Subcutaneous abdominal adipose tissue (tissue), 5 donors: ENCODE results near the gene RCOR3.
"Not testable (repeated sequence)": the region's sequence is repeated elsewhere in the genome, so short reads cannot be mapped to it uniquely, and the experiment has no call there.

Experiments
- H3K27ac ChIP-seq: one replicate; pipeline ENCODE4 v1.7.0; 2013; ENCODE audit warnings: low read depth, mild to moderate bottlenecking, inconsistent platforms, low read length, moderate library complexity
- H3K27me3 ChIP-seq, 5 donors: one replicate each; pipeline ENCODE4 v1.7.0; 2013; ENCODE audit warnings: low read length in 5 of 5, inconsistent platforms in 1 of 5; ENCODE audit not compliant: control insufficient read depth in 5 of 5, insufficient read depth in 4 of 5
- H3K36me3 ChIP-seq, 5 donors: one replicate each; pipeline ENCODE4 v1.7.0; 2013; ENCODE audit warnings: low read length in 5 of 5; ENCODE audit not compliant: control insufficient read depth in 5 of 5, insufficient read depth in 5 of 5
- H3K4me1 ChIP-seq, 5 donors: one replicate each; pipeline ENCODE4 v1.7.0; 2013; ENCODE audit warnings: low read length in 5 of 5, mild to moderate bottlenecking in 3 of 5, moderate library complexity in 1 of 5; ENCODE audit not compliant: control insufficient read depth in 5 of 5, insufficient read depth in 5 of 5
- H3K4me3 ChIP-seq, 5 donors: one replicate each; pipeline ENCODE4 v1.7.0; 2013; ENCODE audit warnings: low read length in 5 of 5, low read depth in 1 of 5
- H3K9ac ChIP-seq, 5 donors: one replicate each; pipeline ENCODE4 v1.7.0; 2013; ENCODE audit warnings: low read length in 5 of 5, mild to moderate bottlenecking in 4 of 5, moderate library complexity in 3 of 5
- H3K9me3 ChIP-seq, 5 donors: one replicate each; pipeline ENCODE4 v1.7.0; 2013; ENCODE audit warnings: low read length in 5 of 5; ENCODE audit not compliant: control insufficient read depth in 5 of 5
- donor health status: healthy.
- donor health status: healthy.
- donor health status: healthy.
- donor health status: healthy.
- donor health status: healthy.

RCOR3 gene

GRCh38 chr1:211231873-211232272 is 27.3 kb upstream of the RCOR3 start:
- Histone ChIP-seq H3K4me1 (no peaks in the 10 kb centered on the region), H3K4me3 (no peak overlapping the region), H3K27me3 (no peaks in the 10 kb centered on the region), H3K9me3 (no peaks in the 10 kb centered on the region), H3K27ac (no peak overlapping the region), H3K36me3 (no peaks in the 10 kb centered on the region), H3K9ac (no peak overlapping the region)

DNA sequence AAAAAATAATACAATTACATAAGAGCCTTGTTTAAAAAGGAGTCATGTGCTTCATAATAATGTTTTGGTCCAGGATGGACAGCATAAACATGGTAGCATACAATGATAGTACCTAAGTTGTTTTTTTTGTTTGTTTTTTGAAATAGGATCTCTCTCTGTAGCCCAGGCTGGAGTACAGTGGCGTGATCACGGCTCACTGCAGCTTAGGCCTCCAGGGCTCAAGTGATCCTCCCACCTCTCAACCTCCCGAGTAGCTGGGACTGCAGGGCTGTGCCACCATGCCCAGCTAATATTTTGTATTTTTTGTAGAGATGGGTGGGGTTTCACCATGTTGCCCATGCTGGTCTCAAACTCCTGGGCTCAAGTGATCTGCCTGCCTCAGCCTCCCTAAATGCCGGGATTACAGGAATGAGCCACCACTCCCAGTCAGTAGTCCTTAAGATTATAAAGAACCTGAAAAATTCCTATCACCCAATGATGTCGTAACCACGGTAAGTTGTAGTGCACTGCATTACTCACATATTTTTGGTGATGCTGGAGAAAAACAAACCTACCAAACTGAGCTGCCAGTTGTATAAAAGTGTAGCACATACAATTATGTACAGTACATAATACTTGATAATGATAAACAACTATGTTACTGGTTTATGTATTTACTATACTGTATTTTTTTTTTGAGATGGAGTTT is 22.4 kb upstream of the RCOR3 start:
- Histone ChIP-seq H3K4me3 (no peak overlapping the region), H3K36me3 (no peaks in the 10 kb centered on the region), H3K27ac (no peak overlapping the region), H3K4me1 (no peaks in the 10 kb centered on the region), H3K27me3 (no peaks in the 10 kb centered on the region), H3K9me3 (no peaks in the 10 kb centered on the region), H3K9ac (no peak overlapping the region)

DNA sequence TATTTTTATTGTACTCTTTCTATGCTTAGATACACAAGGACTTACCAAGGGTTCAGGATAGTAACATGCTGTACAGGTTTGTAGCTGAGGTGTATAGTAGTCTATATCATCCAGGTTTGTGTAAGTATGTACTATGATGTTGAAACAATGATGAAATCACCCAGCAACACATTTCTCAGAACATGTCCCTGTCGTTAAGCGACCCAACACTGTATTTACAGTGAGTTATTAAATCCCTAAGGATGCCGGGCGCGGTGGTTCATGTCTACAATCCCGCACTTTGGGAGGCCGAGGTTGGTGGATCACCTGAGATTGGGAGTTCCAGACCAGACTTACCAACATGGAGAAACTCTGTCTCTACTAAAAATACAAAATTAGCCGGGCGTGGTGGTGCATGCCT is 21.6 kb upstream of the RCOR3 start:
- Histone ChIP-seq H3K36me3 (no peaks in the 10 kb centered on the region), H3K27me3 (no peaks in the 10 kb centered on the region)

GRCh38 chr1:211240567-211240966 is 18.6 kb upstream of the RCOR3 start:
- H3K27me3 ChIP-seq, H3K9me3 ChIP-seq, H3K4me3 ChIP-seq, H3K4me1 ChIP-seq, H3K27ac ChIP-seq, H3K9ac ChIP-seq, H3K36me3 ChIP-seq: not testable (repeated sequence)

More for the DNA sequence above, 21.6 kb upstream of the RCOR3 start:
- H3K4me3 ChIP-seq: no peak overlapping the region
- no peaks in the 10 kb centered on the region for H3K4me1 ChIP-seq
- H3K9ac ChIP-seq: no peak overlapping the region
- no peak overlapping the region for H3K27ac ChIP-seq
- H3K9me3 ChIP-seq: no peaks in the 10 kb centered on the region

DNA sequence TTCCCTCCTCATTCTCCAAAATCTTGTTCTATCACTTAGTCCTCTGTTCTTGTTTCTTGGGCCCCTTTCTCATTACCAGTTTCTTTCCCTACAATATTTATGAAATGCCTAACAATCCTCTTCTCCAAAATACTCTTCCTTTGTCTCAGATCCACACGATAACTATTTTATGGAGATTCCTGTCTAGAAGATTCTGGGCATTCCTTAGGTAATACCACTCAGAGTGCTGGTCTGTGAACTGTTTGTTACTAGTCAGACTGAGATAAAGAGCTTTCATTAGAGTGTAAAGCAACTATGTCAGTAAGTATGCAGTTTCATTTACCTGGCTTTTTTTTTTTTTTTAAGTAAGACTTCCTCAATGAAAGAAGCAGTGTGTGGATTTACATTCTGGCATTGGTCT is 18.1 kb upstream of the RCOR3 start:
- Histone ChIP-seq H3K4me3 (no peak overlapping the region), H3K27ac (no peak overlapping the region), H3K9ac (no peak overlapping the region), H3K4me1 (no peaks in the 10 kb centered on the region), H3K9me3 (no peaks in the 10 kb centered on the region), H3K36me3 (no peaks in the 10 kb centered on the region), H3K27me3 (no peaks in the 10 kb centered on the region)

DNA sequence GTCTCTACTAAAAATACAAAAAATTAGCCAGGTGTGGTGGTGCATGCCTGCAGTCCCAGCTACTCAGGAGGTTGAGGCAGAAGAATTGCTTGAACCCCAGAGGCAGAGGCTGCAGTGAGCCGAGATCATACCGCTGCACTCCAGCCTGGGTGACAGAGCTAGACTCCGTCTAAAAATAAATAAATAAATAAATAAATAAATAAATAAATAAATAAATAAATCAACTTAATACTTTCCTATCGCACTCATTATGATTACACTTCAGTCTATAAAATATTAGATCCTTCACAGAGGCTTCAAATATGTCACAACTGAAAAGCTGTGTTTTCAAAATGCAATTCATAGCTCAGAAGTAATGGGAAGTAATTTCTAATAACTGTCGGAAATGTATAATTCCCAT is 15.5 kb upstream of the RCOR3 start:
- H3K27ac ChIP-seq, H3K27me3 ChIP-seq, H3K36me3 ChIP-seq, H3K9ac ChIP-seq, H3K4me3 ChIP-seq, H3K4me1 ChIP-seq, H3K9me3 ChIP-seq: not testable (repeated sequence)

GRCh38 chr1:211246583-211246982 is 12.6 kb upstream of the RCOR3 start:
- not testable (repeated sequence) for H3K9ac ChIP-seq, H3K9me3 ChIP-seq, H3K4me1 ChIP-seq, H3K27ac ChIP-seq, H3K36me3 ChIP-seq, H3K27me3 ChIP-seq, H3K4me3 ChIP-seq

DNA sequence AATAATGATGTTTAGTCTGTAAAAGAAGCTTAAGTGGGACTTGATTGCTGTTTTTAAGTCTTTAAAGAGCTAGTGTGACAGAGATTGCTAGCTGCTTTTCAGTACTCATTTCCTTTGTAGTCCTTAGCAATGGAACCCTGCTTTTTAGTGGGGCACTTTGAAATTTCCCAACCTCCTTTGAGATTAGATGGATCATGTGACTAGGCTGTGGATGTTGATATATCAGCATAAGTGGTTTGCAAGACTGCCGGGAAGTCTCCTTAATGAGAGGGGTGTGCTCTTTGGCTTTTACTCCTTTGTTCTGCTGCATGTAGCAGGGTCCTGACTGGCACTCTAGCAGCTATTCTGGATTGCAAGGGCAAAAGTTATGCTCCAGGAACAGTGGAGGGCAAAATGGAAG is 11.2 kb upstream of the RCOR3 start:
- no peak overlapping the region for H3K27ac ChIP-seq
- H3K27me3 ChIP-seq: no peaks in the 10 kb centered on the region
- peaks cover 0 to 6% (median 0%) of the 10 kb centered on the region in 5 donors for H3K4me1 ChIP-seq
- no peak overlapping the region for H3K4me3 ChIP-seq
- no peak overlapping the region for H3K9ac ChIP-seq
- no peaks in the 10 kb centered on the region for H3K36me3 ChIP-seq
- no peaks in the 10 kb centered on the region for H3K9me3 ChIP-seq

DNA sequence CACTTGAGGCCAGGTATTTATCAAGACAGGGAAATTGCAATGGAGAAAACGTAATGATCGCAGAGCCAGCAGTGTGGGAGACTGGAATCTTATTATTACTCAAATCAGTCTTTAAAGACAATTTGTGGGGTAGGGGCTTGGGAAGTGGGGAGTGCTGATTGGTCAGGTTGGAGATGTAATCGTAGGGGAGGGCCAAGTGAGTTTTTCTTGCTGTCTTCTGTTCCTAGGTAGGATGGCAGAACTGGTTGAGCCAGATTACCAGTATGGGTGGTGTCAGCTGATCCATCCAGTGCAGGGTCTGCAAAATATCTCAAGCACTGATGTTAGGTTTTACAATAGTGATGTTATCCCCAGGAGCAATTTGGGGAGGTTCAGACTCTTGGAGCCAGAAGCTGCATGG is 9.6 kb upstream of the RCOR3 start:
- H3K4me3 ChIP-seq, H3K9me3 ChIP-seq, H3K9ac ChIP-seq, H3K4me1 ChIP-seq, H3K27me3 ChIP-seq, H3K36me3 ChIP-seq, H3K27ac ChIP-seq: not testable (repeated sequence)

DNA sequence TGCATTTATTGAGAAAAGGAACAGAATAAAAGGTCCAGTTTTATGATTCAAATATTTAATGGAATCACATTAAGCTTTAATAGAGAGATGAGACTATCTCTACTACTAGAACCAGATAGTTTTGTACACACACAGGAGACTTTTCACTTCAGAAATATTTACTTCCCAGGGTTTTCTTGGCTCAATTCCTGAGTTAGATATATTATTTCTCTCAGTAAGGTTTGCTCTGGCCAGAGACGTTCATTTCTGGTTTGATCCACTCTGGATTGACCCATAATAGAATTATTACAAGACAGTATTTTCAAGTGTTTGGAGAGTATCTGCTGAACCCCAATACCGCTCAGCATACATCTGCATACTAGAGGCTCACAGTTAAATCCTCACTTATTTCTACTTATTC is 1.3 kb upstream of the RCOR3 start:
- H3K27me3 ChIP-seq: no peaks in the 10 kb centered on the region
- H3K4me1 ChIP-seq: peaks cover 0 to 27% (median 24%) of the 10 kb centered on the region in 5 donors
- no peaks in the 10 kb centered on the region for H3K36me3 ChIP-seq
- peak overlapping the region; percentile 40 to 89 (median 86) for H3K9ac ChIP-seq
- H3K27ac ChIP-seq: peak overlapping the region; percentile 91
- no peaks in the 10 kb centered on the region for H3K9me3 ChIP-seq
- peak overlapping the region; percentile 69 to 87 (median 84) for H3K4me3 ChIP-seq
